ENCODE results near the gene GGTLC2.

- no peak for TF ChIP-seq POLR2AphosphoS5 (IDR thresholded peaks at IDR 0.05)
- no peak for TF ChIP-seq CTCF (IDR thresholded peaks at IDR 0.05)
Observed at GRCh38 chr22:22691055-22691454, 46.6 kb downstream of the GGTLC2 start.

Data from stomach (tissue), 4 donors.